ENCODE results near the gene NOVA1. TPM values are rescaled to one million over a fixed set of nuclear protein-coding genes. Genes with fewer than 3 reads are reported as not detected.

NOVA1 gene
- total RNA-seq, 1 donor from 2014 or later: not detected

- DNase-seq (ENCODE audit: low read depth in 2 of 2): no peak
These were observed 149.5 kb downstream of the NOVA1 start for GRCh38 chr14:26448181-26448855.

GRCh38 chr14:26444822-26445221 lies 153.0 kb downstream of the NOVA1 start:
- peak in 1 of 2 donors; percentile 21 for DNase-seq (ENCODE audit: low read depth in 2 of 2)

DNA sequence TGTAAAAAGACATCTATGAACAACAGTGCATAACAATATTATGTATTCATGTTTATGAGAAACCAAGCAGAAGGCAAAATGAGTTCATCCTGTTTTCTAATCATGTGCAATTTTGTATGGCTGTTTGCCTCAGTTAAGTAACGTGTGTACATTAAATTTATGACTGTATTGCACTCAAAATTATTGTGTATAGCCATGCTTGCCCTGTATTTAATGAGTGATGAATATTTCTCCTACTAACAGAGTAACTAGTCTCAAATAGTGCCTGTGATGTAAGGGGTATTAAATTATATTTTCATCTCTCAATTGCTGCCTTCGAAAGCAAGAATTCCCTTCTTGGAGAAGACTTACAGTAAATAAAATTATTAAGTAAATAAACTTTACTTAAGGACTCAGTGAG lies 154.2 kb downstream of the NOVA1 start:
- DNase-seq (ENCODE audit: low read depth in 2 of 2): no peak

DNA sequence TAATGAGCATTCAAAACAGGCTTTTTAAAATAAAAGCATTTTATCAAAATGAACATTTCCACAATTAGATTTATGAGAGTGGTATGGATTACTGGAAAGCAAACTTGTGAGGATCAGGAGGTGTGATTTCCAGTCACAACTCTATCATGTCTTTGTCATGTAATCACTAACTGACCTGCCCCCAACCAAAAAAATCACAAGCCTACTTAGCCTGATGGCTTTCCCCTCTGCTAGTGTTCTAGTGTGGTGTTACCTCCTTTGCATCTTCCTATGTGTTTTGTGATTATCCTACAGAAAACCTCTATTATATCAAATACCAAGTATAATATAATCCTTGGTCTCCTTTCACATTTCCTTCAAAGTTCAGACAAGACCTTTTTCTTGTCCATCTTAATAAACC lies 168.6 kb downstream of the NOVA1 start:
- no peak for DNase-seq (ENCODE audit: low read depth in 2 of 2)

DNA sequence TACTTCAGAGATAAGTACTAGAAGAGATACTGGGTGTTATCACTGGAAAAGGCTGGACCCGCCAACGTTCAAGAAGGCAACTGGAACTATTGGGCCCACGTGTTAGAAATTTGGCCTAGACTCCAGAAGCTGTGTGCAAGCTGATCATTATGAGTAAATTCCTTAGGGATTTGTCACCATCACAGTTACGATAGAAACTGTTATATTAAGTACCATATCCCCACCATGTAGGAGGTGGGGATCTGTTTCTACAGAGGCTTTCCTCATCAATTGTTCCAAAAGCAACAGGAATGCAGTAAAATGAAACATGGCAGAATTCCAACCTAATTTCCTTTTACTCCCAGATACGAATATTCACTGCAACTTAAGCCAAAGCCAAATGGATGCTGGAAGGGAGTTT lies 170.7 kb downstream of the NOVA1 start:
- no peak for DNase-seq (ENCODE audit: low read depth in 2 of 2)

DNA sequence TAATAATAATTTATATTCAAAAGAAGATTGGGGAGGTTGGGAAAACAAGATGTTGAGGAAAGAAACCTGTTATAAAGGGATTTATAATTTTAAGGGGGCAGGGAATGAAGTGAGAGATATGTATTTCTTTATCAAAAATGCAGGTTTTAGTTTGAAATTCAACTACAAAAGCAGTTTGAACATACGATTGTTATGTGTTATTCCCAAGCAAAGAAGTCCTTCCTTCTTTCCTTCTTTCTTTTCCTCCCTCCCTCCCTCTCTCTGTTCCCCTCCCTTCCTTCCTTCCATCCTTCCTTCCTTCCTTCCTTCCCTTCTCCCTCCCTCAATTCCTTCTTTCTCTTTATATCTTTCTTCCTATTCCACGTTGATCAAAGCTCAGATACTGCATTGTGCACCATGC lies 173.3 kb downstream of the NOVA1 start:
- DNase-seq (ENCODE audit: low read depth in 2 of 2): no peak

DNA sequence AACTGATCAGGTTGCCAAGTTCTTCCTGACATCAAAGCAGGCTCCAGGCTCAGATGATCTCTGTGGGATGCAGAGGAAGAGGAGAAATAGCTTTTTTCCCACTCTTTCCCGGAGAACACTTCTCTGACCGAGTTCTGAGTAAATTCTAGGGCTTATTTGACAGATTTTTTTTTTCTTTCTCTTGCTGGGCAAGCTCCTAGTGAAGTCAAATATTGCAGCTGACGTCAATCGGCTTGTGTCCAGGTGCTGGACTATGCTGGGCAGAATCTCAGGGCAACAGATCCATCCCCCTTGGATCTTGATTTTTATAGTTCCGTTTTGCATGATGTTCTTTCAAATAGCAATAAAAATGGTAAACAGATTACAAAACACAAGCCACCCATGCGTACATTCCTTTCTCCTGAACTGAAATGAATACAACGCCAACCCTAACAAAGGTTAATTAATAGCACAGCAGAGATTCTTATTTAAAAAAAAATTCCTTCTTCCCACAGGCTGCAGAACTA lies 182.2 kb downstream of the NOVA1 start:
- DNase-seq (ENCODE audit: low read depth in 2 of 2): no peak

GRCh38 chr14:26414926-26415325 lies 182.9 kb downstream of the NOVA1 start:
- no peak for DNase-seq (ENCODE audit: low read depth in 2 of 2)

- no peak for DNase-seq (ENCODE audit: low read depth in 2 of 2)
These were observed 183.7 kb downstream of the NOVA1 start for GRCh38 chr14:26414103-26414502.

- DNase-seq (ENCODE audit: low read depth in 2 of 2): no peak
These were observed 185.4 kb downstream of the NOVA1 start for GRCh38 chr14:26412421-26412820.

GRCh38 chr14:26410189-26410685 lies 187.6 kb downstream of the NOVA1 start:
- no peak for DNase-seq (ENCODE audit: low read depth in 2 of 2)

- DNase-seq (ENCODE audit: low read depth in 2 of 2): no peak
These were observed 192.9 kb downstream of the NOVA1 start for GRCh38 chr14:26404927-26405326.

GRCh38 chr14:26403760-26404159 lies 194.1 kb downstream of the NOVA1 start:
- no peak for DNase-seq (ENCODE audit: low read depth in 2 of 2)

DNA sequence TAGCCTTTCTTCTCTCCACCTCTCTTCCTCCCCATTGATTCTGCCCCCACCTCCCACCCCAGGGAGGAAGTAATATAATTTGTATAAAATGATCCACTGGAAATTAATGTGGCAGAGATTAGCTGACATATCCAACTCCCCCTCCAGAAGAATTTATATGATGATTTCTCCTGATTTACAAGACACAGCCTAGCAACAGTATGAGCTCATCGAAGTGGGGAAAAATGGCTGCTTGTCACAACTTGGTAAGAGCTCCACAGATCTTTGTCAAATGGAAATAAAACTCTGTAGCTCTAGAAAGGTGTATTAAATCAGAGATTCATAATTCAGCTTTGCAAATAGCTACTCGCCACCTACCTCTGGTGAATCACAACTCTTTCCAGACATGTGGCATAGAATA lies 195.7 kb downstream of the NOVA1 start:
- DNase-seq (ENCODE audit: low read depth in 2 of 2): no peak

- DNase-seq (ENCODE audit: low read depth in 2 of 2): no peak
These were observed 196.5 kb downstream of the NOVA1 start for GRCh38 chr14:26401179-26401968.

- DNase-seq (ENCODE audit: low read depth in 2 of 2): no peak
These were observed 197.5 kb downstream of the NOVA1 start for GRCh38 chr14:26400373-26400772.

- no peak for DNase-seq (ENCODE audit: low read depth in 2 of 2)
These were observed 199.2 kb downstream of the NOVA1 start for GRCh38 chr14:26398616-26399015.
